Measurements from ENCODE around the gene DUSP22. TPM values are rescaled to one million over a fixed set of nuclear protein-coding genes. Genes with fewer than 3 reads are reported as not detected.

The DUSP22 gene
- total RNA-seq, 1 experiment from 2014 or later = 18.6 TPM

DNA sequence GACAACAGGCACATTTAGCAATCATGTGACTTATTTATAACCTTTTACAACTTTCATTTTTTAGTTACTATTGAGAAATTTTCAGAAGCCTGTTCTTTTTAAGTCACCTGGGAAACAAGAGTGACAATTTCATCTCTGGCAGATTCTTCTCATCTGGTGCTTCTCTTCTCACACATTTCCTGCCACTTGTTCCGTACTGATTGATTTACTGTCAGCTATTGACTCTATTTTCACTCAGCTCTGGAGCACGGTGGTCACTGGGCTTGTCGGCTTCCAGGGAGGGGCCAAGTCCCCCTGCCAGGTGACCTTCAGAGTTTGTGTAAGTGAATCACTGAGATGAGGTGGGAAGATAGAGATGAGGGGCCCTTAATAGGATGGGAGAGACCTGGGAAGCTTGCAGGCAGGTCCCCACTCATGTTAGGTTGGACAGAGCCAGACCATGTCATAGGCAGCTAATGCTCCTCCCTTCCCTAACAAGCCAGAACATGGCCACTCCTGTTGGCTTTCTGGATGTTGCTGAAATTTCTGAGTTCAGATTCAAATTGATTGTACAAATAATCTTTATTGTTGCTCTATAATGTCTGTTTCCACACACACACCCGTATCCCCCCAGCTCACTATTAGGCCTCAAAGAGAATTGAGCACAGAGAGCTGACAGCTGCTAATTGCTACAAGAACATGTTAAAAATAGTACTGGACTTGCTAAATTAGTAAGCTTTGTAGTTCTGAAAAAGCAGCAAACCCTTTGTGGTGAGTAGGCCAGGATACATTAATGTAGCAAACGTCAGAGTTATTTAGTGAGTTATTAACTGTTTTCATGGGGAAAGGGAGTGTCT, 13.3 kb downstream of the DUSP22 start:
- Mint-ChIP-seq H3K9me3 (ENCODE audit: unreplicated experiment) (no peaks in the 10 kb centered on the region), H3K27ac (ENCODE audit: unreplicated experiment) (no peak overlapping the region), H3K36me3 (ENCODE audit: insufficient read depth, unreplicated experiment) (no peaks in the 10 kb centered on the region), H3K27me3 (ENCODE audit: insufficient read depth, unreplicated experiment) (no peaks in the 10 kb centered on the region), H3K4me1 (ENCODE audit: low read depth, unreplicated experiment) (no peaks in the 10 kb centered on the region), H3K4me3 (ENCODE audit: unreplicated experiment) (no peak overlapping the region)
- CTCF ChIA-PET = no interaction called here
- Histone ChIP-seq H3K4me1 (no peaks in the 10 kb centered on the region), H3K9me3 (no peaks in the 10 kb centered on the region), H3K4me3 (ENCODE audit: low read depth, low read length) (no peak overlapping the region), H3K36me3 (ENCODE audit: control insufficient read depth, insufficient read depth, low read length) (no peaks in the 10 kb centered on the region), H3K27me3 (replicated peaks; ENCODE audit: control insufficient read depth, insufficient read depth, low read length) (no peaks in the 10 kb centered on the region)
- TF ChIP-seq, protein P1, sequence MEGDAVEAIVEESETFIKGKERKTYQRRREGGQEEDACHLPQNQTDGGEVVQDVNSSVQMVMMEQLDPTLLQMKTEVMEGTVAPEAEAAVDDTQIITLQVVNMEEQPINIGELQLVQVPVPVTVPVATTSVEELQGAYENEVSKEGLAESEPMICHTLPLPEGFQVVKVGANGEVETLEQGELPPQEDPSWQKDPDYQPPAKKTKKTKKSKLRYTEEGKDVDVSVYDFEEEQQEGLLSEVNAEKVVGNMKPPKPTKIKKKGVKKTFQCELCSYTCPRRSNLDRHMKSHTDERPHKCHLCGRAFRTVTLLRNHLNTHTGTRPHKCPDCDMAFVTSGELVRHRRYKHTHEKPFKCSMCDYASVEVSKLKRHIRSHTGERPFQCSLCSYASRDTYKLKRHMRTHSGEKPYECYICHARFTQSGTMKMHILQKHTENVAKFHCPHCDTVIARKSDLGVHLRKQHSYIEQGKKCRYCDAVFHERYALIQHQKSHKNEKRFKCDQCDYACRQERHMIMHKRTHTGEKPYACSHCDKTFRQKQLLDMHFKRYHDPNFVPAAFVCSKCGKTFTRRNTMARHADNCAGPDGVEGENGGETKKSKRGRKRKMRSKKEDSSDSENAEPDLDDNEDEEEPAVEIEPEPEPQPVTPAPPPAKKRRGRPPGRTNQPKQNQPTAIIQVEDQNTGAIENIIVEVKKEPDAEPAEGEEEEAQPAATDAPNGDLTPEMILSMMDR (IDR thresholded peaks at IDR 0.05; ENCODE audit: insufficient read depth in 1 of 2, low read depth in 1 of 2, low read length in 1 of 2, severe bottlenecking in 1 of 2, unreplicated experiment in 1 of 2) = no peak
- POLR2A ChIA-PET = no interaction called here
- no peak for DNase-seq
- intact Hi-C loops (cut with micrococcal nuclease; ENCODE audit: unreplicated experiment) = no loop called here
- no TSS peak for BruUV-seq (replicated peaks)

DNA sequence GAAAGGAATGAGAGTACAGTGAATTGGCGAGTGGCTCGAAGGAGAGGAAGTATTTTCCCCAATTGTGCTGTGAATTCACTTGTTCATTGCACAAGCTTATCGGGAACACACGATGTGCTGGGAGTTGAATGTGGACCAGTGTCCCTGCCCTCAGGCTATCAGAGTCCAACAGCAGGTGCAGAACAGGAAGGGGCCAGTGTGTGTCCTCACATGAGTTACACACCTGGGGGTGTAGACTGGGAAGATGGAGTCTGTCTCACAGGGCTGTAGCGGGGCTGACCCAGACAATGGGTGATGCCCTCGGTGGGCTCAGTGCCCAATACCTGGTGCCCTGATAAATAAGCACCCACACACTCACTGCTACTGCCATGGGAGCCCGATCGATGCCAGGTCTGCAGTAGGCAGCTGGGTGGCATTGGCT, 14.4 kb downstream of the DUSP22 start:
- Mint-ChIP-seq H3K27me3 (ENCODE audit: insufficient read depth, unreplicated experiment) (no peaks in the 10 kb centered on the region), H3K4me1 (ENCODE audit: low read depth, unreplicated experiment) (no peaks in the 10 kb centered on the region), H3K27ac (ENCODE audit: unreplicated experiment) (no peak overlapping the region), H3K36me3 (ENCODE audit: insufficient read depth, unreplicated experiment) (no peaks in the 10 kb centered on the region), H3K9me3 (ENCODE audit: unreplicated experiment) (no peaks in the 10 kb centered on the region), H3K4me3 (ENCODE audit: unreplicated experiment) (no peak overlapping the region)
- no peaks in the 10 kb centered on the region for H3K4me1 ChIP-seq
- POLR2A ChIA-PET = no interaction called here
- TF ChIP-seq, protein P1 (IDR thresholded peaks at IDR 0.05; ENCODE audit: insufficient read depth in 1 of 2, low read depth in 1 of 2, low read length in 1 of 2, severe bottlenecking in 1 of 2, unreplicated experiment in 1 of 2) = no peak
- no peaks in the 10 kb centered on the region for H3K36me3 ChIP-seq (ENCODE audit: control insufficient read depth, insufficient read depth, low read length)
- CTCF ChIA-PET = no interaction called here
- no peak for DNase-seq
- no peaks in the 10 kb centered on the region for H3K9me3 ChIP-seq
- H3K4me3 ChIP-seq (ENCODE audit: low read depth, low read length) = no peak overlapping the region
- intact Hi-C loops (cut with micrococcal nuclease; ENCODE audit: unreplicated experiment) = no loop called here
- BruUV-seq (replicated peaks) = no TSS peak
- H3K27me3 ChIP-seq (replicated peaks; ENCODE audit: control insufficient read depth, insufficient read depth, low read length) = no peaks in the 10 kb centered on the region

DNA sequence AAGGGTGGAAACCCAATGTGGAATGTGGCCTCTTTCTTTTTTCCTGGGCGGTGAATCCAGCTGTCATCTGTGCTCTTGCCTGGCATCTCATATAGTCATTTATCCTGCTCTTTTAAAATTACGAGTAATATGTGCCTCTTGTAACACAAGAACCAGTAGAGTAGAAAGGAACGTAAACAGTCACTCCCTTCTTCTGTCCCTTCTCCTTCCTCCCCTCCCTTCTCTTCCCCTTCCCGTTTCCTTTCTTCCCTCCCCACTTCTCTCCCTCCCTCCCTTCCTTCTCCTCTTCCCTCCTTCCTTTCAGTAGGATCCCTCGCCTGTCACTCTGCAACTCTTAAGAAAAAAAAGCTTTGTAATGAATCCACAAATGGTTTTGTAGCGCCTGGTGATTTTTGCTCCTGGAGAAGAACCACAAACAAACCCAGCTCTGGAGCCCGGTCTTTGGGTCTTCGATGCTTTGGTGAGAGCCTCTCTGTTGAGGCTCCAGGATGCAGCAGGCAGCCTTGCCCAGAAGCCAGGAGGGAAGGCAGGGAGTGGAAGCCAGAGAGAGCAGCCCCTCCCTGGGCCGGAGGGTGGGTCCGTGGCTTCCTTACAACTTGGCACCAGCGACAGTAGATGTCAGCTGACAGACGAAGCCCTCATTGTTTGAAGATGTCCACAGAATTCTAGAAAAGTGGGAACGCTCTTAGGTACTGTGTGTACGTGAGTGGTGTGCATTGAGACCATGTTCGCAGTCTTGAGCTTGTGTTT, 15.0 kb downstream of the DUSP22 start:
- no peaks in the 10 kb centered on the region for H3K27me3 ChIP-seq (replicated peaks; ENCODE audit: control insufficient read depth, insufficient read depth, low read length)
- Mint-ChIP-seq H3K4me1 (ENCODE audit: low read depth, unreplicated experiment) (no peaks in the 10 kb centered on the region), H3K27ac (ENCODE audit: unreplicated experiment) (no peak overlapping the region), H3K36me3 (ENCODE audit: insufficient read depth, unreplicated experiment) (no peaks in the 10 kb centered on the region), H3K9me3 (ENCODE audit: unreplicated experiment) (no peaks in the 10 kb centered on the region), H3K4me3 (ENCODE audit: unreplicated experiment) (no peak overlapping the region), H3K27me3 (ENCODE audit: insufficient read depth, unreplicated experiment) (no peaks in the 10 kb centered on the region)
- no peaks in the 10 kb centered on the region for H3K4me1 ChIP-seq
- no peak overlapping the region for H3K4me3 ChIP-seq (ENCODE audit: low read depth, low read length)
- ChIA-PET POLR2A (no interaction called here), CTCF (no interaction called here)
- TF ChIP-seq, protein P1 (IDR thresholded peaks at IDR 0.05; ENCODE audit: insufficient read depth in 1 of 2, low read depth in 1 of 2, low read length in 1 of 2, severe bottlenecking in 1 of 2, unreplicated experiment in 1 of 2) = no peak
- intact Hi-C loops (cut with micrococcal nuclease; ENCODE audit: unreplicated experiment) = no loop called here
- DNase-seq = no peak
- no TSS peak for BruUV-seq (replicated peaks)
- H3K36me3 ChIP-seq (ENCODE audit: control insufficient read depth, insufficient read depth, low read length) = no peaks in the 10 kb centered on the region
- H3K9me3 ChIP-seq = no peaks in the 10 kb centered on the region
